Activated gamma-delta T cell treated with Interleukin-2 at 50 U/mL for 16 hours (primary cell): ENCODE data around the gene UQCC2.

ENCODE experiments used
- DNase-seq: peaks from one replicate; pipeline ENCODE4 v3.0.0-alpha.2; 2020

Gene UQCC2

DNA sequence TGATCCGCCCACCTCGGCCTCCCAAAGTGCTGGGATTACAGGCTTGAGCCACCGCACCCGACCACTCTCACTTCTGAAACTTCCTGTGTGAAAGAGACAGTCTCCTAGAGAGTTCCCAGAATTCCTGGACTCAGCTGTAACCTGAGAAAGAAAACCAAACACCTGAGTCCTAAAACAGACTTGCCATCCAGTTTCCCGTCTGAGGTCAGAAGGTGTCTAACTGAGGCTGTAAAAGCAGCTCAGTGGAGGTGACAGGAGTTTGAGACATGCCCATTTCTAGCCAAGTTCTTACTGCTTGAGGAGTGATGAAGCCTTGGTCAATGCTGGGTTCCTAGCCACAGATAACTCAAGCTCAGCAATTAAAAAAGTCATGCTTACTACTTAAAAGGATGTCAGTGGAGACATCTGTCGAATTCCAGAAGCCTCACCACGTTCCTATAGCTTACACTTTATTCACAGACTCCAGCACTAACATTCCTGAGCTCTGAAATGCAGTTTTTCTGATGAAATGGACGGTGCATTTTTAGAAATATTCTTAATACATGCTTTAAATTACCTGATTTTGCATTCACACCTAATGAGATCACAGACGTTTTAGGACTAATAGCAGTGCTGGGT, 6.1 kb downstream of the UQCC2 start:
- DNase-seq, result no peak

DNA sequence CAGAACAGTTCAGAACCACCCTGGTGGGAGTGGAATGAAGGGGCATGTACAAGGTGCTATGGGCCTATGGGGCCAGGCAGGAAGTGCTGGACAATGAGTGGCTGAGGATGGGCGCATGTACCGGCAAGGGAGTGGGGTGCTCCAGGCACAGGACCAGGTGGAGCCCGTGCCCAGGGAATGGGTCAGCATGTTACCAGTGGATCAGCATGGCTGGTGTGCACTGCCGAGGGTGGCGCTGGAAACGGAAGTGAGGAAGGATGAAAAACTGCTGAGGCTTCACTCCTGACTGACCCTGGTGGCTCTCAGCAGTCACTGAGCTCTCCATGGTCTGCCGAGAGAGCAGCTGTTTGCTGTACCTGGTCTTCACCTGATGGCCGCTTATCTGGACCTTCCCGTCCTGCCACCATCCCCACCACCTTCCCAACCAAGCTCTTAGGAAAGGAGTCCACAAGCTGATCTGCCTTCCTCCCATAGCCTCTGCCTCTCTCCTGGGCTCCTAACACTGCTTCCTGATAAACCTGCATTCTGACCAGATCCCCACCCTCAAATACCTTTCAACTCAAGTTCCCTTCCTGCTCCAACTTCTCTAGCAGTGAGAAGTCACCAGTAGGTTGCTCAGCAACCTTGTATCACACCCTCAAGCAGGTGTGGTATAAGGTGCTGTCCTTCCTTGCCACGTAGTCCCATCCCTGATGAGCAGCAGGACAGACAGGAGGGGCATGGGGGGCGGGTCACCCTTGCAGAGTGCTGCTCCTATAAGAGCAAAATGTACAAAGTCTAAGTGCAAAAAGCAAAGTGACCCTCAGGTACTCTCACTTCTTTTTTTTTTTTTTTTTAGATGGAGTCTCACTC, 7.1 kb downstream of the UQCC2 start:
- no peak for DNase-seq

DNA sequence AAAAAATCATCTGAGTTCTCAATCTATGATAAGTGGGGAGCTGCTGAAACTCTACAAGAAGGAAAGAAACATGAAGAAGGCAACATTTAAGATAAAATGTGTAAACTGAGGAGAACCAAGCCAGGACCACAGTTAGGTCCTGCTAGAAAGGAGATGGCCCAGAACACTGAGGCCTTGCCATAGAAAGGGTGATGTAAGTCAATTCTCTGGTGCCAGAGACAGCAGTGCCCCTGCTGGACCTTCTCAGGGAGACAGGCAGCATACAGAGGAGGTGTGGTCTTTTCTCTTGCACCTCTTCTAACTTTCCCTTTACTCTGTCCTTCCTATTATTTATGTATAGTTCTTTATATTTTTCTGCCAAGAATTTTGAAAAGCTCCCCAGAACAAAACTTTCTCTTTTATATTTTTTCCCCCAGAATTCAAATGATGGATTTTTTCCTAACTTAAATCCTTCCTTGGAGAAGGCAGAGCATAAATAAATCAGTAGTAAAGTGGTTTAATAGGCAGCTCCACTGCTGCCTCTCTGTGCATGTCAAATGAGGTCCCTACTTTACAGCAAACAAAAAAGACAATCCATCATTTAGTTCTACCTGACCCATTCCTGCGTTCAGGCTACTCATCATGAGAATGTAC, 9.0 kb downstream of the UQCC2 start:
- DNase-seq, result no peak

DNA sequence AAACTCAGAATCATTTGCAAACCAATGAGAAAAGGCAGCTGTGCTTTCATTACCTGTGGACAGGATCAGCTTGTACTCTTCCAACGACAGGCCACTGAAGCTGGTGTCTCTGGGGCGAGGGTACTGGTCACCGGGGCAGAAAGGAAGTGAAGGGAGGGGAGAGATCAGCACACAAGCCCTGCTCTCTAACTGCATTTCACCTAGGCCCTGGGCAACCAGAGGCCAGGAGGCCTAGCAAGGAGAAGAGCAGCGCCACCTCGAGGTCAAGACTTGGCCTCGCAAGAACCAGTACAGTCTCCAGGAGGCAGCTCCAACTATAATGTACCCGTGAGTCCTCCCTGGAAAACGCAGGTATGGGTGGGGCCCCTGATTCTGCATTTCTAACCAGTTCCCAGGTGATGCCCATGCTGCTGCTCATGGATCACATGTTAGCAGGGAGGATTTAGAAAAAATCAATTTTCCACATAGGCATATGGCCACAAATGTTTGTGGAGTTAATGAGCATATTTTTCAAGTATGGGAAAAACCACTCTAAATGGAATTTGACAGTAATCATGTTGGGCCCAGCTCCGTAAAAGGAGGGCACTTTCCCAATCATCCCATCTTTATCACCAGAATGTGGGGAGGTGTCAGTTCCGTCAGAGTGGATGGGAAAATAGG, 11.0 kb downstream of the UQCC2 start:
- peak; percentile 66 for DNase-seq

DNA sequence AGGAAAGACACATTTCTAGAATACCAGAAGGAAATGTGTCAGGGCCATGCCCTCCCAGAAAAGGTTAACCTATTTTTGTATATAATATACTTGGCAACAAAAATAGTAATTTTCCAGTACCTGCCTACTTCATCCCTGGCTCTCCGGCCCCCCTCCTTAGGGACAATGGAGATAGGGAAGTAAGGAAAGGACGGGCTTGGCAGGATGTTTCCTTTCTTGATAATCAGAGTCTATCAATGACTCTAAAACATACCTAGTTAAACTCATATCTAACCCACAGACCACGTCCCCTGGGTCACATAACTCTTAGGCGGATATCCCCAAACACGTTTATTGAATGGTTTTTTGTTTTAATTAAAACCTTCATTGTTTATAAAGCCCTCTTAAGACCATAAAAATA, 11.8 kb downstream of the UQCC2 start:
- no peak for DNase-seq

DNA sequence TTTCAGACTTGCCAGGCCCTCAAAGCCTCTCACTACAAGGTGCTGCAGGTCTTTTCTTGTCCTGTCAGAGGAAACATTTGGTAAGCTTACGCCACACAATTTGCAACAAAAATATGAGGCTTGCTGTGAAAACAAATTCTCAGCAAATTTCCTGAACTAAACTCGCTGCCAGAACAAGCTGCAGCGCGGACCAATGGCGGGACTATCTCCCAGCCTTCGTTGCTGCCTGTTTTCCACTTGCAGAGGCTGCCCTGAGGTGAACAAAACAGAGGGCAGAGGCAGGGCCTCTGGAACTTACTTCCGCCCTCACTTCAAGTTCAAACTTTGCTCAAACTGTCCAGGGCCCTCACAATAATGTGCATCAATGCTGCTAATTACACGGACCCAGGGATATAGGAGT, 12.4 kb downstream of the UQCC2 start:
- DNase-seq, result no peak

DNA sequence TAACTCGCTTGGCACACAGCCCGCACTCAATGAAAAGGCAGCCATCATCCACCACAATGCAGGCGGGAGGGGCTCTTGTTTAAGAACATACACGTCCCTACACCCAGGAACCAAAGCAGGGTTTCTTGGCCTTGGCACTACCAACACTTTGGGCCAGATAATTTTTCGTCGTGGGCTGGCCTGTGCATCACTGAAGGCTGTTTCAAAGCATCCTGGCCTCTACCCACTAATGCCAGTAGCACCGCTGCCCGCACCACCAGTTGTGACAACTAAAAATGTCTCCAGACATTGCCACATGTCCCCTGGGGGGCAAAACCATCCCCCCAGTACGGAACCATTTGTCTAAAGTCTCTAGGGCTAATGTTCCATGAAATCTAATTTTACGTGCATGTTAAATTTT, 13.0 kb downstream of the UQCC2 start:
- DNase-seq, result no peak

DNA sequence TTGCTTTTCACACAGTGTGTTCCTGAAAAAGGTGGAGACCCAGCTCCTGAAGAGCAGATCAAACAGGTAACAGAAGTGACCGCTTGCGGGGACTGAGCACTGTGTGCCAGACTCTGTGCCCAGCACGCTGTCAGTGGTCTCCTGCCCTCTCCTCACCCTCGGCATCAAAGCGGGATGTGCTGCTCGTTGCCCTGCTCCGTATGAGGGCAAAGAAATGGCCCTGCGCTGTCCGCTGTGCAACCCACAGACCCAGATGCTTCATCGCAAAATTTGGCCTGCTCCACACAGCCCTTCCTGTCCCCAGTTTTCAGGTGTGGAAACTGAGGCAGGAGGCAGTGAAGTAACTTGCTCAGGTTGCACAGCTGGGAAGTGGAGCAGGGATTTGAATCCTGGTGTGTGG, 13.7 kb downstream of the UQCC2 start:
- no peak for DNase-seq

DNA sequence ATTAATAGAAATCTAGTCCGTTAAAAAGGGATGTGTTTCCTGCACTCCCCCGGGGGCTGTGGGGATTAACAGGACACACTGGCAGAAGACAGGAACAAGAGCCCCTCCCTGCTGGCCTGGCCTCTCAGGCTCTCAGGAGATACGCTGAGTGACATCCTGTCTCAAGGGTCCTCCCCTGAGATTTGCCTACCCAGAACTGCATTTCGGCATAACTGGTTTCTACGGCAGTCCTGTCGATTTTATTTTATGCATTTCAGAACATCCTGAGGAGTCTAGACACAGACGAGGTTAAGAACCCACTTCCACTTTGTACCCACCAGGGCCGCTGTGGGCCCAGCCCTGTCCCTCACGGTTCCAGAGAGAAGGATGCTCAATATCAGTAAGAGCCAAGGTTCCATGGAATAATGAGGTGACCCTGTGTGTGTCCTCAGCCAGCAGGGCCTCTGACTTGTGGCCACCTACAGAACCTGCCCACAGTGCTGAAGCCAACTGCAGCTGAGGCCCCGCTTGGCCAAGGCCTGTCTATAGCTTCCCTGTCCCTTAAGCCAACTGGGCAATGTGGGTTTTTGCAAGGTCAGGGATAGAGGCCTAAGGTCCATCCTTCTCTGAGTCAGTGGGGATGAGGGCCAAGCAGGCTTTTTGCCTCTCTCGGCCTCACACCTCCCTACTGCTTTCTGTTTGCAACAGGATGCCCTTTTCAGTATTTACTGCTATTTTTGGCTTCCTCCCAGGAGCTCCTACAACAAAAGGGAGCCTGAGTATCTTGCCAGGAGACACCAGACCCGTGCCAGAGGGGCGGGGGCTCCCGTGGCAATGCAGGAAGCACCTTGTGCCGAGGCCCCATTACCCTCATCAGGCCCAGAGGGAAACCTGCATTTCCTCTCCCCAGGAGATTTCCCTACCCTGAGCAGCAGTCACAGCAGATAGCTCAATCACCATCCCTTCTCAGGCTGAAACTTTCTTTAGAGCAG, 14.7 kb downstream of the UQCC2 start:
- DNase-seq, result peak; percentile 34

DNA sequence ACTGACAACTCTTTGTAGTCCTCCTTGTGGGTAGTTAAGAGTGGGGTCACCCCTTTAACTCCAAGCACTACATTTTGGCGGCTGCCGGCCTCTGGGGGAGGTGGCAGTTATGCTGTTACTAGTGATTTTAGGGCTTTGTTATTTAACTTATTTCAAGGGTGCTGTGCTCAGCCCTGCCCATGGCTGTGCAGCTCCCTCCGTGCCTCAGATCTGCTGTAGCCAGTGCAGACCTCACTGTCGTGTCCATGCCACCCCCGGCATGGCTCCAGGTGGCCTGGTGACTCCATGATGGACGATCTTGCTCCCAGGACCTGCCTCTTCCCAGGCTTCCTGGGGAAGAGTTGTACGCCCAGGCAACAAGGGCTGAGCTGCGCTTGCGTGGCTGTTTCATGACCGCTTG, 15.4 kb downstream of the UQCC2 start:
- no peak for DNase-seq

DNA sequence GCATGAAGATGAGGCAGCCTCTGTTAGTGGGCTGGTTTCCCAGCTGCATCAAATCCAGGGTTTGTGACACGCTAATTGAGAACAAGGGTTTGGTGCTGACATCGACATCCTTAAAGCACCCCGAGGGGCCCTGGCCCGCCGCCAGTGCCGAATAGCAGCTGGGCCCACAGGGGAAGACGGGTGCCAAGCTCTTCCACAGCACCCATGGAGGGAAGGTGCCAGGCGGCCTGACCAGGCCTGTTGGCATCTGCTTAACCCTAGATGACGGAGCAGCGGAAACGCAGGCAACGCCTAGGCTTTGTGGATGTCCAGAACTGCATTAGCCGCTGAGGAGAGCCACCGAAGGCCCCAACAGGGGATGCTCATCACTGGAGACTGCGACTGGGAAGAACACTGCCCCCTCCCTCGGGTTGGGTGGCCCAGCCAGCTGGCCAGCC, 16.0 kb downstream of the UQCC2 start:
- no peak for DNase-seq

DNA sequence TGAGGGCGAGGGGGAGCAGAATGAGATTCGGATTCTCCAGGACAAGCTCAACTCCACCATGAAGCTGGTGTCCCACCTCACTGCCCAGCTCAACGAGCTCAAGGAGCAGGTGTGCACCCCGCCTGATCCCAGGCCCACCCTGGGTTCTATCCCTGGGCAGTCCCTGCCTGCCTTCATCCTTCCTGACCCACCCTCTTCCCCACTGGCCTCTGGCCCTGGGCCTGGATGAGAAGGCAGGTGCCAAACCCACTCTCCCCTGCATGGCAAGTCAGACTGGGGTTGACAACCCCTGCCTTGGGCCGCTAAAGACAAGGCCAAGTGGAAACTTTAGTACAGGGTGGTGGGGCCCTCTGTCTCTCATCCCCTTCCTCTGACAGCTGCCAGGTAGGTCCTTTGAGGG, 16.5 kb downstream of the UQCC2 start:
- no peak for DNase-seq

DNA sequence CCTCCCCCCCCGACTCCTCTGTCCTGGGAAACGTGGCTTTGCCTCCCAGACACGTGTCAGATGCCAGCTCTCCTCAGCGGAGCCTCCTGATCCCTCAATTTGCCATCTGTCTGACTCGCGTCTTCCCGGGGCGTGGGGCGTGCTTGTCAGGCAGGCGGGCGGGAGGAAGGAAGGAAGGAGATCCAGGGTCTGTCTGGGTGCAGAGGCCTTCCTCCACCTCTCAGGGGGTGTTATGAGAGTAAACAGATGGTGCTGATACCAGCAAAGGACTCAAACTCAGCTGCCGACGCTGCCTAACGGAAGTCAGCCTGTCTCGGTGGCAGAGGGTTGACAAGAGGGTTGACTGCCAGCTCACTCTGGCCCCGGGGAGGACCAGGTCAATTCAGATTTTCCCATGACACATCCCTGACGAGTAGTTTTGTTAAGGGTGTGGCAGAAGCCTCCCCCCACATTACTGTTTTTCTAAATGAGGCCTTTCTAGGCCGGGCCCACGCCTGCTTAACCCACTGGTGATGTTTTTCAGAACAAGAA, 17.0 kb downstream of the UQCC2 start:
- peak; percentile 64 for DNase-seq

DNA sequence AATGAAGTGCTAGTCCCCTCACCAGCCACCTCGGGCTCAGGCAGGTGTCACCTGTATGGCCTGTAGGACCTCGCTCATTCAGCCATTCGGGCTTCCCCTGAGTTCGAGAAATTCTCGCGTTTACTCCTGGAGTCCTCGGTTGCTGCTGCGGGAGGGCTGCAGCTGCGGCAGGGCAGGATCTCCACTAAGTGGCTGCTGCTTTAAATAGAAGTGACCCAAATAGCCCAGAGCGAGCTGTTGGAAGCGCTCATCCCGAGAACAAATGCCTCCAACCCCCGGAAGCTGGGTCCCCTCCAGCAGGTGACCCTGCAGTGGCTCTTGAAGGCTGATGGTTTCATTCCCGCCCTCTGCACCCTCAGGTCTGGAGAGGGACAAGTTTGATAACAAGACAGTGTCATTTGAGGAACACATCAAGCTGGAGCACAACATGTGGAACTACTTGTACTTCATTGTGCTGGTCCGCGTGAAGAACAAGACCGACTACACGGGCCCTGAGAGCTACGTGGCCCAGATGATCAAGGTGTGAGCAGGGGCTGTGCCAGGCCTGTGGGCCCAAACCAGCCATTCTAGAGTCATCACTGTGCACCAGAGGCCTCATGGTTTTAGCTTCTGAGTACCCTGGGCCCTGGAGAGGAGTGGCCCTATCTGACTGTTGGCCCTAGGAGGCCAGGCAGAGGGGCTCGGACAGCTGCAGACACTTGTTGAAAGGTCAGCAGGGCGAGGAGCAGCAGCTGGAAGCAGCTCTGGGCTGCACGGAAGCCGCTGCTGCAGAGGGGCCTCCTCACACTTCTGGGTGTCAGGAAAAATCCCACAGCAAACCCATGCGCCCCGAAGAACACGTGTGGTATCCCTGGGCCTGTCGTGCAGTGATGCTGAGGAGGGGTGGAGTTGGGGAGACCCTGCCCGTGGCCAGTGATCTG, 18.1 kb downstream of the UQCC2 start:
- DNase-seq, result no peak

DNA sequence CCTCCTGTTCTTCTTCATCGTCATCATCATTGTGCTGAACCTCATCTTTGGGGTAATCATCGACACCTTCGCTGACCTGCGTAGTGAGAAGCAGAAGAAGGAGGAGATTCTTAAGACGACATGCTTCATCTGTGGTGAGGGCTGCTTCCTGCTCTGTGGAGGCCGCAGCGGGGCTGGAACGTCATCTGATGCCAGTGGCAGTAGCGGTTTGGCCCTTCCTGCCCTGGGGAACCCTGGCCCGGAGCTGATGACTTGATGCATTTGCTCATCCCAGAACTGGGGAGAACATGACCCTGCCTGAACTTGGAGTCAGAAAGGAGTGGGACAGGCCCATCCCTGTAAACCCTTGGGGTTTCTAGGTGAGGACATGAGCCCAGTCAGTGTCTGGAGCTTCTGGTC, 18.7 kb downstream of the UQCC2 start:
- DNase-seq, result peak; percentile 66

DNA sequence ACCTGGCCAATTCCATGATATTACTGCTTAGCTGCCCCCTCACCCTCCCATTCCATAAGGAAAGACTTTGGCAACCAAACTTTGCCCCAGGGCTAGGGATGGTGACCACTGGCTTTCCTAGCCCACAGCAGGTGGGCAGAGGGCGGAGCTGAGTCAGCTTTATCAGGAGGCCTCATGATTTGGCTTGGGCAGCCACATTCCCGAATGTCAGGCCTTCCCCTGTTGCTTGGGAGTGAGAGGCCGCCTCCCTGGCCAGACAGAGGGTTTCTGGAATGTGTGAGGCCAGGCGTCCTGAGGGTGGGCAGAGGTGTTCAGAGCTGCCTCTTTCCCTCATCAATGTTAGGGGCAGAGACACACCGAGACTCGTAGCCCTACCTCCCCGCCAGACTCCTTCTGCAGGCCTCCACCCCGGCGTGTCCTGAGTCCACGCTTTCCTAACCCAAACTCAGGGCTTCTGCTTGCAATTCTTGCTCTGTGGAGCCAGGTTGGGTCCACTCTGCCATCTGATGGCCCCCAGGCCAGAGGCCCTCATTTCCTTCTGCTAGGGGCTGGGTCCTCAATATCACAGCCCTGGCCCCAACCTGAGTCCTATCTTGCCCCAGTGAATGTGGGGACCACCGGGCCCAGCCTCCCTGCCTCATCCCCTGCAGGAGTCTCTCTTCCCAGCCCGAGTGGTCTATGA, 19.3 kb downstream of the UQCC2 start:
- no peak for DNase-seq

DNA sequence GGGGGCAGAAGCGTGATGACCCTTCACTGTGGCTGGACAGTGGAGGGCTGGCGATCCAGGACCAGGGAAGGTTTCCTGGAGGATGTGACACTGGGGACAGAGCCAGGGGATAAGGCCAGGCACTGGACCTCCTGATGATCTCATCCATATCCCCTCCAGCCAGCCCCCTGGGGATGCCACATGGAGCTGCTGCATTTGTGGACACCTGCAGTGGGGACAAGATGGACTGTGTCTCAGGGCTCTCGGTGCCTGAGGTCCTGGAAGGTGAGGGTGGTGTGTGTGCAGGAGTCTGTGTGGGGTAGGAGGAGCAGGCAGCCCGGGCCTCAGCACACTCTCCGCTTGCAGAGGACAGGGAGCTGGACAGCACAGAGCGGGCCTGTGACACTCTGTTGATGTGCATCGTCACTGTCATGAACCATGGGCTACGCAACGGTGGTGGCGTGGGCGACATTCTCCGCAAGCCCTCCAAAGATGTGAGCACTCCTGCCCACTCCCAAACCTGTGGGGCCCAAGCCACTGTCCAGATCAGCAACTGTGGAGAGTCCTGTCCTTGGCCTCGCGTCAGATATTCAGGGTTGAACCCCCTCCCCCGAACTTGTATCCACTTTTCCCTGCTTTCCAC, 19.9 kb downstream of the UQCC2 start:
- no peak for DNase-seq

DNA sequence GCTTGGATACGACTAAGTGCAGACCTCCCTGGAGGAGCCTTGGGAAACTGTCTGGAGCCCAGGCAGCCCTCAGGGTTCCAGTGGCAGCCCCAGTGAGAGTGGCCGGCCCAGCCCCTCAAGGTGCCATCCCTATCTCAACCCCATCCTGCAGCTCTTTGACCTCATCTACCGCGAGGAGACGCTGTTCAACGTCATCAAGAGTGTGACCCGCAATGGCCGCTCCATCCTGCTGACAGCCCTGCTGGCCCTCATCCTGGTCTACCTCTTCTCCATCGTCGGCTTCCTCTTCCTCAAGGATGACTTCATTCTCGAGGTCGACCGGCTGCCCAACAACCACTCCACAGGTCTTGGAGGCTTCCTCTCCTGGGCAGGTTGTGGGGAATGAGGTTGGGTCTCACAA, 20.7 kb downstream of the UQCC2 start:
- DNase-seq, result no peak

DNA sequence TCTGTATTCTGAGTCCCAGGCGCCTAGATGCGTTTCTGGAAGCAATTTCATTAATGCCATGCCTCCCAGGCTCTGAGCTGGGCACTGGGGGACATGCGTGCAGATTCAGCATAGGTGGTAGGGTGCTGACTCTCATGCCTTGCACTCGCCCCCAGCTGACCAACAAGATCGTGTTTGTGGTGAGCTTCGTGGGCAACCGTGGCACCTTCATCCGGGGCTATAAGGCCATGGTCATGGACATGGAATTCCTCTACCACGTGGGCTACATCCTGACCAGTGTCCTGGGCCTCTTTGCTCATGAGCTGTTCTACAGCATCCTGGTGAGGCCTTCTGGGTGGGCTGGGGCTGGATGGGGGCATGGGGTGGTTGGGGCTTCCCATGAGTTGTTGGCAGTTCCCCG, 21.6 kb downstream of the UQCC2 start:
- DNase-seq, result no peak

DNA sequence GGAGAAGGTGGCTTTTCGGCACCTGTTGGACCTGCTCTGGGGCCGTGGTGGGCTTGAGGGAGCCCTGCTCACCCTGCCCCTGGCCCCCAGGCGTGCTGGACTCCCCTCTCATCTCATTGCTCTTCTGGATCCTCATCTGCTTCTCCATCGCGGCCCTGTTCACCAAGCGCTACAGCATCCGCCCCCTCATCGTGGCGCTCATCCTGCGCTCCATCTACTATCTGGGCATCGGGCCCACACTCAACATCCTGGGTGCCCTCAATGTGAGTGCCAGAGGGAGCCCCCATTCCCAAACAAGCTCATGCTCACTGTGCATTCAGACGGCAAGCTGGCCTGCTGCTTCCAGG, 22.4 kb downstream of the UQCC2 start:
- DNase-seq, result no peak
